Measurements from ENCODE around the gene DNAJC5G.
"Not testable (repeated sequence)": the region's sequence is repeated elsewhere in the genome, so short reads cannot be mapped to it uniquely, and the experiment has no call there.

Gene DNAJC5G

GRCh38 chr2:27281855-27282559, 6.8 kb downstream of the DNAJC5G start, which contains the start of gene TRIM54:
Gene TRIM54 (plus strand): TSS chr2:27282429. CDS start chr2:27282732, 303 bp downstream.
- no peak for DNase-seq (ENCODE audit: low spot score)

GRCh38 chr2:27282892-27283291, 7.7 kb downstream of the DNAJC5G start:
- no peak for DNase-seq (ENCODE audit: low spot score)

- no peak for DNase-seq (ENCODE audit: low spot score)
Observed at GRCh38 chr2:27284996-27285395, 9.8 kb downstream of the DNAJC5G start.

DNA sequence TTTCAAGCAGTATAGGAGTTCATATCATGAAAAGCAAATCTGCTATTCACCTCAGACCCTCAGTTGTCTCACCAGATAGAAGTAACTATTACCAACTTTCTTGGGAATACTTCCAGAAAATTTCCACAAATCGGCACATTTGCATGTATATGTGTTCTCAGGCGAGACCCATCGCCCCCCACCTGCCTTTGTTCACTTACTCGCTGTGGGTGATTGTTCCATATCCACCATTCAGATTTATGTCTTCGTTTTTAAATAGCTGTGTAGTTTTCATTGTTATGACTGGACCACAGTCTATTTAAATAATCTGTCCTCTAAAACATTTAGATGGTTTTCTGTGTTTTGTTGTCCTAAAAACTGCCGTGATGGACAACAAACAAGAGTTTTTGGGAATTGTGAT, 10.2 kb downstream of the DNAJC5G start:
- DNase-seq (ENCODE audit: low spot score): no peak

- DNase-seq (ENCODE audit: low spot score): no peak
Observed at GRCh38 chr2:27288610-27289009, 13.4 kb downstream of the DNAJC5G start.

GRCh38 chr2:27290549-27290948, 15.3 kb downstream of the DNAJC5G start:
- DNase-seq (ENCODE audit: low spot score): no peak

DNA sequence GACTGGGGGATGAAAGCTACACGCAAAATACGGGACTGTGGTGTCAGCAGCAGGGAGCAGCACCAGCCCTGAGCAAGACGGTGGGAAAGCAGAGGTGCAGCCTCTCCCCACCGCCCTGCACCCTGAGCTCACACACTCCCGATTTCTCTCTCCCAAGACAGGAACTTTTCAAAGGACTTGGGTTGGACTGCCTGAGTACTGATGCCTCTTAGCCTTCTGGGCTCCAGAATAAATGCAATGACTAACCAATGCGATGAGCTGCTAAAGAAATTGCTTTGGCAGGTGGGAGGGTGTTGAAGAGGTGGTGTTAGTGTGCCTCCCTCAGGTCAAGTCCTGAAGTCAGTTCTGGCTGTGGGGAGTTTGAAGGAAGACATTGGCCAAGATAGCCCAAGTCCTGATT, 16.6 kb downstream of the DNAJC5G start:
- no peak for DNase-seq (ENCODE audit: low spot score)

DNA sequence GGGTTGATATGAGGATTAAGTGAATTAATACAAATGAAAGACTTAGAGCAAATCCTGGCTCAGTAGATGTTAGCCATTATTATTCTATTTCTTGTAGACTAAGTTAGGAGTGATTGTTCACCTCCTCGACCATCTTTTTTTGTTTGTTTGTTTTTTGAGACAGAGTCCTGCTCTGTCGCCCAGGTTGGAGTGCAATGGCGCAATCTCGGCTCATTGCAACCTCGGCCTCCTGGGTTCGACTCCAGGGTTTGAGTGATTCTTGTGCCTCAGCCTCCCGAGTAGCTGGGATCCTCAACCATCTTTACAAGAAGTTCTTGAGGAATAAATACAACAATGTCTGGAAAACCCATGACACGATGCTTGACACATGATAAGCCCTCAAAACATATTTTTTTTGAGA, 19.7 kb downstream of the DNAJC5G start:
- DNase-seq (ENCODE audit: low spot score): no peak

- peak; percentile 49 for DNase-seq (ENCODE audit: low spot score)
Observed at GRCh38 chr2:27296481-27296880, 21.2 kb downstream of the DNAJC5G start.

- no peak for DNase-seq (ENCODE audit: low spot score)
Observed at GRCh38 chr2:27297195-27297594, 22.0 kb downstream of the DNAJC5G start.

DNA sequence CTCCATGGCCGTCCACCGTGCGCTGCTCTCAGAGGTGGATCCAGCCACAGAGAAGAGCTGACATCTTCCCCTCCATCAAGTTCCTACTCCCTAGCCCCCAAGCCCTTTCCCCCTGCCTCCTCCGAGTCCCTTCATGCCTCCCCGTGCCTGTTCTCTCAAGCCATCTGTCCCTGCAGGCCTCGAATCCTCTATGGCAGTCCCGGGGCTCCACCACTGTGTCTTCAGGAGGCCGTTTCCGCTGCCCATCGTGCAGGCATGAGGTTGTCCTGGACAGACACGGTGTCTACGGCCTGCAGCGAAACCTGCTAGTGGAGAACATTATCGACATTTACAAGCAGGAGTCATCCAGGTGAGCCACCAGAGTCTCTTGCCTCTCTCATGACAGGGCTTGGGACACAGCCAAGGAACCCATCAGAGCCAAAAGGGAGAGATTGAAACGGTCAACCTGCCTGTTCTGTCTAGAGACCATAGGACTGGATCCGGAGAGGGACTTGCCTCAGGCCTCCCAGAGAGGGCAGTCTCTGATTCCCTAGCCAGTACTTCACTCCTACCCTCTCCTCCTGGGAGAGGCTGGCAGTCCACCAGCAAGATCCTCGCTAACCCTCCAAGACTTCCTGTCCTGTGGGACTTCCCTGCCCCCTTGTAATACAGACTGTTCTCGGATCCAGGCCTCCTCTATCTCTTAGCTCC, 23.3 kb downstream of the DNAJC5G start:
- DNase-seq (ENCODE audit: low spot score): no peak

GRCh38 chr2:27300606-27301005, 25.4 kb downstream of the DNAJC5G start:
- not testable (repeated sequence) for DNase-seq (ENCODE audit: low spot score)

DNA sequence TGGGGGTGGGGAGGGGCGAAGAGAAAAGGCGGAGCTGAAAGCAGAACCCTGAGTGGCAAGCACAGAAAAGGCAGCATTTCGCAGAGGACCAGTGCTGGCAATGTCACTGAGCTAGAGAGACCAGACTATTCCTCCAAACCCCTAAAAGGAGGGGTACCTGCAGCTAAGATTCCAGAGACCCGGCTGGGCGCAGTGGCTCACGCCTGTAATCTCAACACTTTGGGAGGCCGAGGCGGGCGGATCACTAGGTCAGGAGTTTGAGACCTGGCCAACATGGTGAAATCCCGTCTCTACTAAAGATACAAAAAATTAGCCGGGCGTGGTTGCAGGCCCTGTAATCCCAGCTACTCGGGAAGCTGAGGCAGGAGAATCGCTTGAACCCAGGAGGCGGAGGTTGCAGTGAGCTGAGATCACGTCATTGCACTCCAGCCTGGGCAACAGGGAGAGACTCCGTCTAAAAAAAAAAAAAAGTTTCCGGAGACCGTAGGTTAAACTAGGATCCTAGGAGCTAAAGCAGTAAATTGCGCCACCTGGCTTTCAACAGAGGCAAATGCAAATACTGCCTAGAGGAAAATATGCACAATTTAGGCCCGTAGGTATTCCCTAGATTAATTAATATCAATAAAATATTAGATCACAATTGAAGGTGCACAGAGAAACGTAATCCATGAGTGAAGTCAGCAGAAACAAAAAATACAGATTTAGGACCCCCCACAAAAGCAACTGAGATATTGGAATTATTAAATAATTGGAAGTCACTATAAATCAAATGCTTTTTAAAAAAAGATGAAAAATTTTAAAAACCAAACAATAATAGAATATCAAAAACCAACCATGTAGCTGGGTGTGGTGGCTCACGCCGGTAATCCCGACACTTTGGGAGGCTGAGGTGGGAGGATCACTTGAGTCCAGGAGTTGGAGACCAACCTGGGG, 28.1 kb downstream of the DNAJC5G start:
- DNase-seq (ENCODE audit: low spot score): peak; percentile 84

DNA sequence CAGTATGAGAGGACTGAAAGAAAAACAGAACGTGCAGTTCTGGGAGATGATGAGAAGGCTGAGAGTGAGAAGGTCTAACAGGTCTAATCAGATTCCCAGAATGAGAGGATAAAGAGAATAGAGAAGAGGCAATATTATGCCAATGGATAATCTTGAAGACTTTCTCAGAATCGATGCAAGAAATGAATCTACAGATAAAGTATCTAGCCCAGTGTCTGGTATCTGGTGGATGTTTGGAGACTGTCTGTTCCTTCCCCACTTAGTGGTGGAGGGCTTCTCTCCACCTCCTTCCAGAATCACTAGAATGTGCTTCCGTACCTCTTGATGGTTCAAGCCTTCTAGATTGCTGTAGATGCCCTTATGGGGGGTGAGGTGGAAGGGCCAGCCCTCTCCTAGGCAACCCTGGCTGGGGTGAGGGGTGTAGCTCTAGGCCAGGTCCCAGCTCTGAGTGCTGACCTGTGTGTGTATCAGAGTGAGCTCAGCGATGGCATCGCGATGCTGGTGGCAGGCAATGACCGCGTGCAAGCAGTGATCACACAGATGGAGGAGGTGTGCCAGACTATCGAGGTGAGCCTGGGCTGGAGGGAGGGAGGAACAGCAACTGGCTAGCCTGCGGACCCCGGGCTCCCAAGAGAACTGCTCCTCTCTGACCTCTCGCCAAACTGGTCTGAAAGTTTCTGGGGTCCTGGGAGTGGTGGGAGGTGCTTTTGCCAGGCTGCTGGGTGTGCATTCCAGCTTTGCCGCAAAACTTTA, 29.4 kb downstream of the DNAJC5G start:
- DNase-seq (ENCODE audit: low spot score): no peak

- no peak for DNase-seq (ENCODE audit: low spot score)
Observed at GRCh38 chr2:27305516-27305915, 30.3 kb downstream of the DNAJC5G start.

DNA sequence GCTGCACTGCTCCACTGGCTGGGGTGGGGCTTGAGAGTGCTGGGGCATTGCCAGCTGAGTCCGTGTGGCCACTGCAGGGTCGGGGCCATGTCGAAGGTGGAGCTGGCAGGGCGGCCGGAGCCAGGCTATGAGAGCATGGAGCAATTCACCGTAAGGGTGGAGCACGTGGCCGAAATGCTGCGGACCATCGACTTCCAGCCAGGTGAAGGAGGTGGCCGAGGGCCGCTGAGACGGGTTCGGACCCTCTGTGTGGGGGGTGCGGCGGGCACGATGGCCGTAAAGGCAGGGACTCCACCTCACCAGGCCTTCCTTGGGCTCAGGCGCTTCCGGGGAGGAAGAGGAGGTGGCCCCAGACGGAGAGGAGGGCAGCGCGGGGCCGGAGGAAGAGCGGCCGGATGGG, 30.9 kb downstream of the DNAJC5G start:
- DNase-seq (ENCODE audit: low spot score): no peak

DNA sequence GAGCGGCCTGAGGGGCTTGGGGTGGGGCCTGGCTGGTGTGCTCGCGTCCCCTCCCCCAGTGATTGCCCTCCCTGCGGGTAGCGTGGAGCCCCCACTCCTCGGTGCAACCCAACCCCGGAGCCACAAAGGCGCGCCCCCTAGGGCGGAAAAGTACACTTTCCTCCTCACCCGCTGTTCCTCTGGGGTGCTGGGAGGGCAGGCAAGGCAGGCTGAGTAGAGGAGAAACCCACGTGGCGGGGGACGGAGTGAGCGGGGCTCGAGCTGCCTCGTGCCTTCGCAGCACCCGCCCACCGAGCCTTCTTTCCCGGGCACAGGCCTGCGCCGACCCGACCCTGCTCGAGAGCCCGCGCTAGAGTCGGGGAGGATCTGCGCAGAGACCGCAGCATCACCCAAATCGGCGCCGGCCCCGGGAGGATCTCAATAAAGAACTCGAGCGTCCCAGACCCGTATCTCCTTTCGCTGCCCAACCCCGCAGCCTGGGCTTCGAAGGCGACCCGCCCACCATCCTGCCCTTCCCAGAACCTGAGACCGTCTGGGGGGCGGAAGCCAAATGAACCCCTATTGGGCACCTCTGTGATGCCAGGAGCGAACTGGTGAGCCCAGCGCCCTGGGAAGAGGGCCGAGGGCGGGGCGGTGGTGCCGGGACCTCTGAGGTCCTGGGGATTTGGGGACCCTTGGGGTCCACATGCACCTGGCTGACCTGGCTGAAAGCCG, 31.5 kb downstream of the DNAJC5G start:
- DNase-seq (ENCODE audit: low spot score): peak; percentile 26

- DNase-seq (ENCODE audit: low spot score): no peak
Observed at GRCh38 chr2:27307287-27307544, 32.0 kb downstream of the DNAJC5G start.

- DNase-seq (ENCODE audit: low spot score): no peak
Observed at GRCh38 chr2:27307545-27308358, 32.5 kb downstream of the DNAJC5G start.

DNA sequence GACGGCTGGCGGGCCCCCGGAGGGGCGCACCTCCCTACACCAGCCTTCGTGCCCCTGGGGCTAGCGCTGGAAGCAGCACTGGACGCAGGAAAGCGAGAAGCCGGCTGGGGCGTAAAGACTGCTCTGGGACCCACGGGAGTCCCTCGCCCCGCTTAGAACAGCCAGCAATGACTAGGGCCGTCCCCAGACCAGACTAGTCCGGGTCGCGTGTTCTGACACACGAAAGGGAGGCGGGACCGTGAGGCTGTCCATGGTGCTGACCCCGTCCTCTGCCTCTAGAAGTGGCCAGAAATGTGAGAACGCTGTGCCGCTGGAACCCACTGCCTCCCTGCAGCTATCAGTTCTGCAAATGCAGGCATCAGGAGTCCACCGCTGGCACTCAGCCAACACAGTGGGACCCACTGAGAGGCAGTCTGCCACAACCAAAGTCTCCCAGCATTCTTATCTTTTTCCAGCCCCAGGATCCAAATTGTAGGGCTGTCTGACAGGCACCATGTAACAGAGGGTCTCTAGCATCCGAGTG, 33.2 kb downstream of the DNAJC5G start, which contains the start of gene UCN:
UCN (minus strand) TSS at position 87 of the 523 bp plus-strand sequence. CDS start 550 bp downstream, outside the sequence.
- DNase-seq (ENCODE audit: low spot score): peak; percentile 65

Data from GM03348 (cell line).